GM19023 (cell line): Measurements from ENCODE around the gene CA10.

Experiments used
- ATAC-seq: cut with Tn5 transposase; IDR thresholded peaks from one replicate; pipeline ENCODE4 v1.9.1; 2021; ENCODE audit warnings: mild to moderate bottlenecking, moderate library complexity; ENCODE audit not compliant: unreplicated experiment

Gene CA10

GRCh38 chr17:51734462-51734861 lies 424.1 kb downstream of the CA10 start:
- ATAC-seq: no peak

DNA sequence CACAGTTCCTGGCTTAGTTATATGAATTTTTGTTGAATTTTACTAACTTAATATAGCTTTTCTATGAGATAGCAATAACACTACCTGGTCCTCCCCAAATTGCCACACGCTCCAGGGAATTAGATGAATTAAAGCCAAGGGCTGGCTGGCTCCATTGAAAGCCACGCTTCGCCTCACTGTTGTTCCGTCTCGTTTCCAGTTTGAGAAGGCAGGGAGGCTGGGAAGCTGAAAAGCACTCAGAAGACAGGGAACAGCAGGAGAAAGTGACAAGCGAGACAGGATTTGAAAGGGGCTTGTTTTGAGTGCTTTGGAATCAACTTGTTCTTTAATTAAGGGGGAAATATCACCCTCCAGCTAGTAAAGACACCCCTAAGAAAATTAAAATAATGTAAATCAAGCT lies 425.3 kb downstream of the CA10 start:
- ATAC-seq: no peak

DNA sequence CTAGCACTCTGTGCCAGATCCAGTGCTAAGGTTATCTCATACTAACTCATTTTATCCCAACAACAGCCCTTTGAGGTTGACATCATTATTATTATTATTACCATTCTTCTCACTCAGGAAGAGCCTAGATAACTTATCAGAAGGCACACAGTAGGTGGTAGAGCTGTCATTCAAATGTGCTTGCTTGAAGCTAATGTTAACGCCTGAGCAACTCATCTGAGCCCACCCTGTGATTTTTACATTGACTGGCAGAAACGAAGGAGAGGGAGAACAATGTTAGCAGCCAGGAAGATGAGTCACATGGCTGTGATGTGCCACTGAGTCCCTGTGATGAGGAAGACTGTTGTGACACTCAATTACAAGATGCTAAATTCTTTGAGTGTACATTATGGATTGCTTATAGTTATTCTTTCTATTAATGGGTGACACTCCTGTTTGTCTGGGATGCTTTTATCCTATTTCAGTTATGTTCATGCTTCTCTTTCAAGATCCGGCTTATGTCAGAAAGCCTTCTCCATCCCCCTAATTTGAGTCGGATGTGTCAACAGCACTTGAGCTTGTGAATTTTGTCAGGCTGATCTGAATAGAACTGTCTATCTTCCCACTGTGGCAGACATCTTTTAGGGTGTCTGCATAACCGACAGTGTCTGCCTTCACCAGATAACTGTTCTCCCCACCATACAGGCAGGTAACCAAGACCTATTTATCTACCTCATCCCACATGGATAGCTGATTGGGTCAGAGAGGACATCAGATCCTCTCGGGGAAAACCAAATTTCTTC lies 426.4 kb downstream of the CA10 start:
- ATAC-seq: no peak

GRCh38 chr17:51730303-51731050 lies 428.0 kb downstream of the CA10 start:
- no peak for ATAC-seq

GRCh38 chr17:51725185-51725584 lies 433.3 kb downstream of the CA10 start:
- no peak for ATAC-seq

GRCh38 chr17:51724043-51724580 lies 434.4 kb downstream of the CA10 start:
- no peak for ATAC-seq

GRCh38 chr17:51722994-51723393 lies 435.5 kb downstream of the CA10 start:
- ATAC-seq: no peak

DNA sequence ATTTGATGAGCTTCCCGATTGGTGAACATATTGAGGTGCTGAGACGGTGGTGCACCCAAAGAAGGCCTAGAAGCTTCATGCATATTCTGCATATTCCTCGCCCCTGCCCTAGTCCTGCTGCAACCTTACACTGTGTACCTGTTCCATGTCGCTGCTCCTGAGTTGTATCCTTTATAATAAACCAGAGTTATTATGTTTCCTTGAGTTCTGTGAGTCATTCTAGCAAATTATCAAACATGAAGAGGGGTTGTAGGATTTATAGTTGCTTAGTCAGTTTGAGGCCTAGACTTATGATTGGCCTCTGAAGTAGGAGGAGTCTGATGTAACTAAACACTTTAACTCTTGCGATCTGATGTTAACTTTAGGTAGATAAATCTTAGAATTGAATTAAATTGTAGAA lies 436.8 kb downstream of the CA10 start:
- no peak for ATAC-seq

GRCh38 chr17:51720439-51720838 lies 438.1 kb downstream of the CA10 start:
- ATAC-seq: no peak

GRCh38 chr17:51718983-51719382 lies 439.5 kb downstream of the CA10 start:
- ATAC-seq: no peak

DNA sequence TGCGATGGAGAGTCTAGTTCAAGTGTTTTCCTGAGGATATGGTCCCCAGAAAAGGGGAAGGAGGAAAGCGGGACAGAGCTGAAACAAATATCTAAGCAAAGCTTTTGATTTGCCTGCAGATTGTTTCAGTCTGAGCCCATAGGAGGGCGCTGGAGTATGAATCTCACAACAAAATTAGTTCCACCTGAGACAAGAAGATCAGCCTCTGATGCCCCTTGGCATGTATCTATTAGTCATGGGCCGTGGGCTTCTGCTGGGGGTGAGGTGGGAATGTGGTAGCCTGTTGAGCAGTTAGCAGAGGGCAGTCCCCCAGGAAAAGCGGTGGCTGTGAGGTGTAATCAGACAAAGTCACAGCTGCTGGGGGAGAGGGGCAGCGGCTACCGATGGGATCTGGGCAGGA lies 446.9 kb downstream of the CA10 start:
- no peak for ATAC-seq

DNA sequence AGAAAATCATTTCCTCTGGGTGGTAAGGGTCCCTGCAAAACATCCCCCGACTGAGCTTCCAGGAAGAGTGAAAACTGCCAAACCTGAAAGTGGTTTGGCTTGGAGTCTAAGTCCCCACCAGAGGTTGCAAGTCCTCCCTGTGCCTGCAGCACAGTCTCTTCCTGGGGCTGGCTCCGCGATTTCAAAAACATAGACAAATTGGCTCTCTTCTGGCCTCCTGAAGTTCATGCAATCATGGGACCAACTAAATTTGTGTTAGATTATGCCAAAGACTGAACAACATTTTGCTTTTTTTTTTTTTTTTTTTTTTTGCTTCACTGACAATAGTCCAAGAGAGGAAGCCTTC lies 447.9 kb downstream of the CA10 start:
- ATAC-seq: no peak

GRCh38 chr17:51709694-51710633 lies 448.6 kb downstream of the CA10 start:
- ATAC-seq: no peak

DNA sequence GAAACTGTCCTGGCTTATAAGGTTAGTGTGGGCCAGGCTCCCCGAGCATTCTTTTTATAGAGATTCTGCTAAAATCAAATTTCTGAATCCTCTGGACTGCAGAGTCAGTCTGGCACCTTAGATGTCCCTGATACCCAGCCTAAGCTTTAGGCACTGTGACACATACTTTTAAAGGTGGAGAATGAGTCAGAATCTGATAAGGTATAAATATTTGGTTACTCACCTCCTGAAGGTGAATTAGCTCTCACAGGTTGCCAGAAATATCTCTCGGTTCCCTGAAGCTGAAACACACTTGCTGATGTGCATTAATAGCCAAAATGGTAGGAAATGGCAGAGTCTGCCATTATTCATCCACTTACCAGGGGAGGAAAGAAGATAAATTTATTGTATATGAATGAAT lies 451.3 kb downstream of the CA10 start:
- ATAC-seq: no peak

- ATAC-seq: no peak
Measured at GRCh38 chr17:51706093-51706492, 452.4 kb downstream of the CA10 start.

- ATAC-seq: no peak
Measured at GRCh38 chr17:51703361-51704341, 454.9 kb downstream of the CA10 start.

DNA sequence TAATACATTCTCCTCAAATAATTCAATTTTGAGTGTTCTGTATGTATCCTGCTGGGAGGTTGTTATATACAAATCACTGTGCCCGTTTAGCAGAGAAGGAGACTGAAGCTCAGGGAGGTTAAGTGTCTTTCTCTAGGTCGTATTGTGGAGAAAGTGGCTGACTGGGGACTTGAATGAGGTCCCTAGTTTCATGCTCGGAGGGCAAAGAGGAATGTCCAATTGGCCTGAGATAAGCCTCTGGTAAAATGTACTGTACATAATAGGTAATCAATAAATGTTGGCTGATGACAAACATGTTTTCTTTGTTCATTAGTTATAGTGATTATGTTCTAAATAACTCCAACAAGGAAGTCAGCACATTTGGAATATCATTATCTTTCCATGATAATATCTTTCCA lies 455.6 kb downstream of the CA10 start:
- no peak for ATAC-seq

GRCh38 chr17:51701501-51701900 lies 457.0 kb downstream of the CA10 start:
- ATAC-seq: no peak

DNA sequence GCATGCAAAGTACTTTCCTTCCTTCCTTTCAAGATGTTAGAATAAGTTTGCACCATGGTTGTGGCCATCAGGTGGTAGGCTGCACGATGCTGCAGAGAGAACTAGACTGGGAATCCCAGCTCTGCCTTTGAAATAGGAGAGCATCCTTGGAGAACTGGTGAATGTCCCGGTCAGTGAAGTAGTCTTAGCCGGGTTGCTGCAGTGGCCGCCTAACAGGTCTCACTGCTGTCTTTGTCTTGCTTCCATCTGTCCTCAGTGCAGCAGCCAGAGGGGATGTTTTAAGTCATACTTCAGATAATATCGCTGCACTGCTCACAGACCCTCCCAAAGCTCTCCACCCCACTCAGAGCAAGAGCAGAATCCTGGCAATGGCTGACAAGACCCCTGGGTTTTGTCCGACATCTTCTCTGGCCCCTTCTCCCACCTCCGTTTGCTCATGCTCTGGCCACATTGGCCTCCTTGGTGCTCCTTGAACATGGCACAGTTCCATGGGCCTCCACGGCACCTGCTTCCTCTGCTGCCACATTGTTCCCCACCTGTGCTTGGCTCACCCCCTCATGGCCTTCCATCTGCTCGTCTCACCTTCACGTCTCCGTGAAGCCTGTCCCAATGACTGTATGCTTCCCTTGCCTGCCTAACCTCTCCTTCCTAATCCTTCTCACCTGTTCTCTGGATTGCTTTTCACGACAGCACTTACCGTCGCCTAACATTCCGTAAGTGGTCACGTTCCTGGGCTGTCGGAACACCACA lies 458.3 kb downstream of the CA10 start:
- no peak for ATAC-seq
